ENCODE measurements around the gene PARP1. TPM values are rescaled to one million over a fixed set of nuclear protein-coding genes. Genes with fewer than 3 reads are reported as not detected.

PARP1 gene
- 101 to 122 TPM (median 116 TPM) in 5 replicates for total RNA-seq (2022; extraction: Qiagen RNA extraction)

GRCh38 chr1:226407497-226408284 lies at the start of gene PARP1:
PARP1 (minus strand) TSS chr1:226408093; CDS start chr1:226407929, 164 bp downstream.

Other genes starting within 250 kb of the PARP1 start
- gene ACBD3, start 221.4 kb downstream of the PARP1 start, total RNA-seq (2022; extraction: Qiagen RNA extraction), result 22.8 to 28.9 TPM (median 27.6 TPM) in 5 replicates
- 0.08 to 0.14 TPM (median 0.09 TPM) in 3 of 5 replicates, not detected in the others for gene MIXL1, start 184.4 kb downstream of the PARP1 start, total RNA-seq (2022; extraction: Qiagen RNA extraction)
- 6.3 to 8.3 TPM (median 6.8 TPM) in 5 replicates for gene LIN9, start 98.9 kb downstream of the PARP1 start, total RNA-seq (2022; extraction: Qiagen RNA extraction)
- not detected in 5 replicates for gene STUM, start 140.7 kb upstream of the PARP1 start, total RNA-seq (2022; extraction: Qiagen RNA extraction)

Data from A549 treated with dexamethasone at 1 μM for 4 hours (cell line).